Endodermal cell (in vitro differentiated cells): ENCODE data around the gene STXBP4. TPM values are rescaled to one million over a fixed set of nuclear protein-coding genes. Genes with fewer than 3 reads are reported as not detected.

Experiments
- DNase-seq: peaks from one replicate; pipeline ENCODE4 v3.0.0-alpha.2; 2017
- H3K27ac ChIP-seq: 2 replicates; pipeline ENCODE4 v1.5.1; 2013; ENCODE audit warnings: mild to moderate bottlenecking, low read depth, low read length, moderate library complexity
- H3K27me3 ChIP-seq: 2 replicates; pipeline ENCODE4 v1.6.1; 2013; ENCODE audit warnings: mild to moderate bottlenecking, low read length, moderate library complexity; ENCODE audit not compliant: insufficient read depth, control insufficient read depth, poor library complexity, severe bottlenecking
- H3K36me3 ChIP-seq: 2 replicates; pipeline ENCODE4 v1.7.0; 2013; ENCODE audit warnings: mild to moderate bottlenecking, low read length, moderate library complexity; ENCODE audit not compliant: control insufficient read depth, insufficient read depth
- H3K4me1 ChIP-seq: one replicate; pipeline ENCODE4 v1.7.0; 2013; ENCODE audit warnings: low read length; ENCODE audit not compliant: control insufficient read depth, insufficient read depth
- H3K4me3 ChIP-seq: 2 replicates; pipeline ENCODE4 v1.5.1; 2013; ENCODE audit warnings: mild to moderate bottlenecking, low read length, moderate library complexity
- H3K9ac ChIP-seq: 2 replicates; pipeline ENCODE4 v1.6.1; 2013; ENCODE audit warnings: mild to moderate bottlenecking, low read length, moderate library complexity; ENCODE audit not compliant: poor library complexity, severe bottlenecking; ENCODE audit errors: extremely low read depth
- H3K9me3 ChIP-seq: 2 replicates; pipeline ENCODE4 v1.6.1; 2013; ENCODE audit warnings: mild to moderate bottlenecking, low read length, moderate library complexity; ENCODE audit not compliant: control insufficient read depth
- H3K27ac Mint-ChIP-seq: 2 replicates; pipeline ENCODE4 v1.8.0; 2020; ENCODE audit warnings: mixed read lengths
- H3K27me3 Mint-ChIP-seq: 2 replicates; pipeline ENCODE4 v1.8.0; 2021; ENCODE audit warnings: mild to moderate bottlenecking, mixed read lengths; ENCODE audit not compliant: insufficient read depth
- H3K36me3 Mint-ChIP-seq: 2 replicates; pipeline ENCODE4 v1.8.0; 2020; ENCODE audit warnings: low read depth, mixed read lengths
- H3K4me1 Mint-ChIP-seq: 2 replicates; pipeline ENCODE4 v1.8.0; 2020; ENCODE audit warnings: mixed read lengths
- H3K4me3 Mint-ChIP-seq: 2 replicates; pipeline ENCODE4 v1.8.0; 2020; ENCODE audit warnings: mild to moderate bottlenecking, moderate library complexity, mixed read lengths
- H3K9me3 Mint-ChIP-seq: 2 replicates; pipeline ENCODE4 v1.8.0; 2020; ENCODE audit warnings: mild to moderate bottlenecking, mixed read lengths
- CTCF ChIP-seq: fragments of 200-600 bp; sonication (generic); conservative IDR thresholded peaks from 2 replicates; pipeline ENCODE4 v1.5.0; 2021; ENCODE audit warnings: antibody characterized with exemption, mild to moderate bottlenecking
- WGBS, 2 experiments: methylation state at CpG; one replicate each; pipeline versions ENCODE4 v1.1.5 to v1.1.7; 2013; ENCODE audit warnings: missing lambda C conversion rate in 2 of 2, mixed read lengths in 1 of 2; ENCODE audit not compliant: insufficient coverage in 1 of 2, insufficient read length in 1 of 2; 5-methylcytosine and 5-hydroxymethylcytosine counted together
- total RNA-seq, 2 donors: library from RNA; stranded (reverse); fragmentation: NEBNext Ultra II Directional in 1 of 2; extraction: Animal tissue kit (Norgen Biotek cat#: 25700) in 1 of 2; gene quantifications; 2 replicates in 1 of 2; 3 replicates in 1 of 2; pipeline ENCODE4 v1.2.1, GENCODE V29; 2021

STXBP4 gene
- total RNA-seq, 2 donors from 2014 or later, result 15.5 to 18.0 TPM

- Mint-ChIP-seq H3K4me3 (no peak overlapping the region), H3K4me1 (no peaks in the 10 kb centered on the region), H3K27me3 (no peaks in the 10 kb centered on the region), H3K9me3 (peaks cover 13% of the 10 kb centered on the region), H3K36me3 (peaks cover 17% of the 10 kb centered on the region), H3K27ac (no peak overlapping the region)
- Histone ChIP-seq H3K9me3 (peaks cover 21% of the 10 kb centered on the region), H3K4me1 (no peaks in the 10 kb centered on the region), H3K36me3 (no peaks in the 10 kb centered on the region), H3K27ac (no peak overlapping the region), H3K27me3 (no peaks in the 10 kb centered on the region), H3K4me3 (no peak overlapping the region), H3K9ac (no peak overlapping the region)
- DNase-seq, result no peak
- no peak for TF ChIP-seq CTCF
Measured at GRCh38 chr17:54982399-54982798, 13.8 kb downstream of the STXBP4 start.

GRCh38 chr17:54983260-54983659 lies 14.7 kb downstream of the STXBP4 start:
- Mint-ChIP-seq H3K9me3 (peaks cover 13% of the 10 kb centered on the region), H3K4me3 (no peak overlapping the region), H3K27me3 (no peaks in the 10 kb centered on the region), H3K4me1 (no peaks in the 10 kb centered on the region), H3K36me3 (peaks cover 17% of the 10 kb centered on the region), H3K27ac (no peak overlapping the region)
- TF ChIP-seq CTCF, result no peak
- Histone ChIP-seq H3K36me3 (no peaks in the 10 kb centered on the region), H3K9me3 (peaks cover 21% of the 10 kb centered on the region), H3K27me3 (no peaks in the 10 kb centered on the region), H3K27ac (no peak overlapping the region), H3K9ac (no peak overlapping the region), H3K4me1 (no peaks in the 10 kb centered on the region), H3K4me3 (no peak overlapping the region)
- no peak for DNase-seq

GRCh38 chr17:54985476-54985875 lies 16.9 kb downstream of the STXBP4 start:
- Mint-ChIP-seq H3K4me3 (no peak overlapping the region), H3K9me3 (peaks cover 5% of the 10 kb centered on the region), H3K36me3 (peaks cover 7% of the 10 kb centered on the region), H3K27ac (no peak overlapping the region), H3K4me1 (no peaks in the 10 kb centered on the region), H3K27me3 (no peaks in the 10 kb centered on the region)
- WGBS, 2 experiments, result 100% methylated on average over 1 of the region's 1 CpG
- no peak for DNase-seq
- Histone ChIP-seq H3K4me1 (no peaks in the 10 kb centered on the region), H3K36me3 (no peaks in the 10 kb centered on the region), H3K4me3 (no peak overlapping the region), H3K9ac (no peak overlapping the region), H3K27ac (no peak overlapping the region), H3K9me3 (peaks cover 6% of the 10 kb centered on the region), H3K27me3 (no peaks in the 10 kb centered on the region)
- no peak for TF ChIP-seq CTCF
